H1 (cell line): Measurements from ENCODE around the gene COLEC11. TPM values are rescaled to one million over a fixed set of nuclear protein-coding genes. Genes with fewer than 3 reads are reported as not detected.

Experiments used
- CTCF ChIA-PET: fragments of 300-600 bp; sonication (Branson Sonifier 250); formaldehyde crosslinking; loops from one replicate; lab custom pipeline; 2021; ENCODE audit not compliant: partially characterized antibody; lab: Charles Lee
- POLR2A ChIA-PET: fragments of 300-600 bp; sonication (Branson Sonifier 250); formaldehyde crosslinking; loops from one replicate; lab custom pipeline; 2021; ENCODE audit warnings: inconsistent platforms; ENCODE audit not compliant: partially characterized antibody; lab: Charles Lee
- DNase-seq, 2 experiments: peaks; one replicate each; pipeline versions ENCODE4 v3.0.0 to v3.0.0-alpha.2; 2010 to 2022; ENCODE audit warnings: low spot score in 2 of 2, low read depth in 1 of 2, mixed read lengths in 1 of 2
- FAIRE-seq: peaks from 2 replicates; lab custom pipeline; 2011; peaks lifted over from hg19 to GRCh38; lab: Jason Lieb, UNC
- H2AFZ ChIP-seq: 2 replicates; pipeline ENCODE4 v1.8.1; 2012; ENCODE audit warnings: low read length, inconsistent platforms
- H2AK5ac ChIP-seq: 2 replicates; pipeline ENCODE4 v1.6.1; 2013; ENCODE audit warnings: low read depth, low read length
- H2BK120ac ChIP-seq: replicated peaks from 2 replicates; pipeline ENCODE3; 2013; ENCODE audit warnings: low read depth, low read length, inconsistent platforms
- H2BK12ac ChIP-seq: 2 replicates; pipeline ENCODE4 v1.6.1; 2013; ENCODE audit warnings: low read depth, low read length
- H2BK15ac ChIP-seq: 2 replicates; pipeline ENCODE4 v1.6.1; 2013; ENCODE audit warnings: low read length
- H2BK20ac ChIP-seq: 2 replicates; pipeline ENCODE4 v1.6.1; 2013; ENCODE audit warnings: low read length
- H2BK5ac ChIP-seq: 2 replicates; pipeline ENCODE4 v1.6.1; 2013; ENCODE audit warnings: low read depth, low read length
- H3K14ac ChIP-seq: 2 replicates; pipeline ENCODE4 v1.6.1; 2013; ENCODE audit warnings: inconsistent platforms; ENCODE audit not compliant: insufficient read length
- H3K18ac ChIP-seq: 2 replicates; pipeline ENCODE4 v1.6.1; 2013; ENCODE audit warnings: low read length; ENCODE audit errors: extremely low read depth
- H3K23ac ChIP-seq: 2 replicates; pipeline ENCODE4 v1.6.1; 2013; ENCODE audit warnings: inconsistent platforms; ENCODE audit not compliant: insufficient read length
- H3K23me2 ChIP-seq: 2 replicates; pipeline ENCODE4 v1.6.1; 2013; ENCODE audit warnings: low read depth, low read length
- H3K27ac ChIP-seq: 2 replicates; pipeline ENCODE4 v1.6.1; 2011; ENCODE audit warnings: low read depth, low read length, inconsistent platforms
- H3K27me3 ChIP-seq, 4 experiments: replicated peaks in 1 of 4; 1 replicate in 1 of 4; 2 replicates in 3 of 4; pipeline versions ENCODE4 v1.6.1 to v1.8.1; 2011 to 2013; ENCODE audit warnings: low read length in 3 of 4, mild to moderate bottlenecking in 3 of 4, inconsistent platforms in 2 of 4, mixed read lengths in 2 of 4, moderate library complexity in 1 of 4; ENCODE audit not compliant: control insufficient read depth in 3 of 4, insufficient read depth in 3 of 4; ENCODE audit errors: extremely low read depth in 1 of 4
- H3K36me3 ChIP-seq, 4 experiments: 2 replicates each; pipeline versions ENCODE4 v1.6.1 to v1.8.1; 2011 to 2013; ENCODE audit warnings: mild to moderate bottlenecking in 4 of 4, low read length in 3 of 4, moderate library complexity in 2 of 4, control low read depth in 1 of 4, inconsistent platforms in 1 of 4; ENCODE audit not compliant: insufficient read depth in 4 of 4, control insufficient read depth in 2 of 4
- H3K4ac ChIP-seq: replicated peaks from 2 replicates; pipeline ENCODE3; 2013; ENCODE audit warnings: low read length, low read depth, mixed read lengths, inconsistent platforms; ENCODE audit not compliant: insufficient read length
- H3K4me1 ChIP-seq, 4 experiments: replicated peaks in 1 of 4; 1 replicate in 1 of 4; 2 replicates in 3 of 4; pipeline versions ENCODE4 v1.6.1 to v1.8.1; 2011 to 2013; ENCODE audit warnings: low read length in 3 of 4, inconsistent platforms in 2 of 4, mixed read lengths in 1 of 4; ENCODE audit not compliant: insufficient read depth in 4 of 4, control insufficient read depth in 3 of 4
- H3K4me2 ChIP-seq, 2 experiments: 2 replicates each; pipeline versions ENCODE4 v1.6.1 to v1.8.1; 2011 to 2013; ENCODE audit warnings: low read depth in 2 of 2, low read length in 2 of 2, control low read depth in 1 of 2, inconsistent platforms in 1 of 2, mild to moderate bottlenecking in 1 of 2; ENCODE audit not compliant: insufficient read depth in 1 of 2
- H3K4me3 ChIP-seq, 4 experiments: fragments of 200-600, 300-600 bp in 1 of 4; sonication (generic), shearing (Covaris generic), sonication (Bioruptor Twin) in 1 of 4; 2 replicates each; pipeline versions ENCODE4 v1.5.1 to v1.8.1; 2011 to 2016; ENCODE audit warnings: low read length in 4 of 4, low read depth in 3 of 4, control low read depth in 2 of 4, inconsistent platforms in 2 of 4, mild to moderate bottlenecking in 2 of 4, mixed read lengths in 1 of 4, moderate library complexity in 1 of 4; ENCODE audit not compliant: insufficient read depth in 2 of 4; ENCODE audit errors: extremely low read depth in 1 of 4
- H3K56ac ChIP-seq: replicated peaks from 2 replicates; pipeline ENCODE3; 2013; ENCODE audit warnings: low read depth, mild to moderate bottlenecking, mixed read lengths, low read length, inconsistent platforms; ENCODE audit not compliant: insufficient read length
- H3K79me1 ChIP-seq: 2 replicates; pipeline ENCODE4 v1.6.1; 2013; ENCODE audit warnings: low read depth, low read length, control low read depth
- H3K79me2 ChIP-seq, 2 experiments: 2 replicates each; pipeline versions ENCODE4 v1.6.1 to v1.8.1; 2012 to 2013; ENCODE audit warnings: low read length in 2 of 2, mild to moderate bottlenecking in 2 of 2, inconsistent platforms in 1 of 2; ENCODE audit not compliant: insufficient read depth in 2 of 2, control insufficient read depth in 1 of 2
- H3K9ac ChIP-seq, 4 experiments: replicated peaks in 1 of 4; 1 replicate in 1 of 4; 2 replicates in 3 of 4; pipeline versions ENCODE4 v1.6.1 to v1.8.1; 2011 to 2013; ENCODE audit warnings: low read depth in 3 of 4, low read length in 3 of 4, control low read depth in 2 of 4, mild to moderate bottlenecking in 2 of 4, moderate library complexity in 2 of 4, inconsistent platforms in 1 of 4; ENCODE audit errors: extremely low read depth in 1 of 4
- H3K9me3 ChIP-seq, 2 experiments: 2 replicates each; pipeline versions ENCODE4 v1.6.1 to v1.8.1; 2012 to 2013; ENCODE audit warnings: mild to moderate bottlenecking in 2 of 2, moderate library complexity in 2 of 2, control low read depth in 1 of 2, inconsistent platforms in 1 of 2, low read depth in 1 of 2, low read length in 1 of 2, mixed read lengths in 1 of 2; ENCODE audit not compliant: insufficient read depth in 2 of 2
- H4K20me1 ChIP-seq, 2 experiments: replicated peaks in 1 of 2; 2 replicates each; pipeline versions ENCODE3 to v1.8.1; 2011 to 2013; ENCODE audit warnings: inconsistent platforms in 2 of 2, low read length in 2 of 2, mild to moderate bottlenecking in 1 of 2; ENCODE audit not compliant: insufficient read depth in 2 of 2, control insufficient read depth in 1 of 2
- H4K5ac ChIP-seq: 2 replicates; pipeline ENCODE4 v1.6.1; 2013; ENCODE audit warnings: low read length, low read depth, mixed read lengths, inconsistent platforms; ENCODE audit not compliant: insufficient read length
- H4K8ac ChIP-seq: 2 replicates; pipeline ENCODE4 v1.8.0; 2013; ENCODE audit warnings: mild to moderate bottlenecking, moderate library complexity, low read length, inconsistent platforms; ENCODE audit not compliant: insufficient read depth; ENCODE audit errors: extremely low read depth
- H4K91ac ChIP-seq: replicated peaks from 2 replicates; pipeline ENCODE3; 2013; ENCODE audit warnings: low read length, mixed read lengths, inconsistent platforms; ENCODE audit not compliant: insufficient read length
- CHD2 ChIP-seq: IDR thresholded peaks from 2 replicates; pipeline ENCODE4 v1.6.1; 2012; ENCODE audit warnings: low read length, improper control_type of control experiment
- CREB1 ChIP-seq: IDR thresholded peaks from 2 replicates; pipeline ENCODE4 v1.6.1; 2012; ENCODE audit warnings: inconsistent platforms
- FOSL1 ChIP-seq: IDR thresholded peaks from 2 replicates; pipeline ENCODE4 v1.6.1; 2011; ENCODE audit warnings: mild to moderate bottlenecking, low read depth, low read length, moderate library complexity; ENCODE audit not compliant: insufficient read depth
- KDM1A ChIP-seq: fragments of 200-600, 300-600 bp; sonication (generic); IDR thresholded peaks from 2 replicates; pipeline ENCODE4 v1.7.1; 2016; ENCODE audit warnings: mild to moderate bottlenecking, low read length, borderline replicate concordance
- SP2 ChIP-seq: IDR thresholded peaks from 2 replicates; pipeline ENCODE4 v1.6.1; 2012; ENCODE audit warnings: mild to moderate bottlenecking, low read length, inconsistent platforms
- SP4 ChIP-seq: IDR thresholded peaks from 2 replicates; pipeline ENCODE4 v1.6.1; 2012; ENCODE audit warnings: low read length, inconsistent platforms
- WGBS, 2 experiments: shearing (Covaris generic) in 1 of 2; methylation state at CpG; one replicate each; pipeline versions ENCODE4 v1.1.6 to v1.1.7; 2013 to 2015; ENCODE audit warnings: low lambda C conversion rate in 2 of 2, mixed read lengths in 2 of 2, inconsistent platforms in 1 of 2, low coverage in 1 of 2, missing lambda C conversion rate in 1 of 2; ENCODE audit not compliant: insufficient replicate concordance in 2 of 2, insufficient coverage in 1 of 2, insufficient read length in 1 of 2; ENCODE audit errors: extremely low coverage in 1 of 2, missing lambda C conversion rate in 1 of 2; 5-methylcytosine and 5-hydroxymethylcytosine counted together
- polyA plus RNA-seq, 7 experiments: library from polyadenylated mRNA; depleted of rRNA in 3 of 7; stranded (reverse) in 5 of 7; unstranded in 2 of 7; fragments of >200 nt in 5 of 7; fragments of 200-250 nt in 2 of 7; gene quantifications; 1 replicate in 5 of 7; 2 replicates in 1 of 7; 4 replicates in 1 of 7; pipeline versions ENCODE4 v1.2.1 to v1.2.3, GENCODE V29; 2011 to 2013; ENCODE audit warnings: missing spikeins in 2 of 7, mixed read lengths in 2 of 7
- total RNA-seq: library from RNA; stranded (reverse); fragmentation: NEBNext Ultra II Directional; extraction: Animal tissue kit (Norgen Biotek cat#: 25700); gene quantifications from 2 replicates; pipeline ENCODE4 v1.2.1, GENCODE V29; 2021
- TF ChIP-seq, protein P1 (sequence below): IDR thresholded peaks from 2 replicates; pipeline ENCODE4 v1.6.1; 2011; ENCODE audit warnings: low read length, improper control_type of control experiment

The COLEC11 gene
- total and polyA plus RNA-seq, 2 of the 8 experiments (the other 6 are each of a cell fraction or from before 2014, with no cell fraction given) = 0.47 to 0.80 TPM

DNA sequence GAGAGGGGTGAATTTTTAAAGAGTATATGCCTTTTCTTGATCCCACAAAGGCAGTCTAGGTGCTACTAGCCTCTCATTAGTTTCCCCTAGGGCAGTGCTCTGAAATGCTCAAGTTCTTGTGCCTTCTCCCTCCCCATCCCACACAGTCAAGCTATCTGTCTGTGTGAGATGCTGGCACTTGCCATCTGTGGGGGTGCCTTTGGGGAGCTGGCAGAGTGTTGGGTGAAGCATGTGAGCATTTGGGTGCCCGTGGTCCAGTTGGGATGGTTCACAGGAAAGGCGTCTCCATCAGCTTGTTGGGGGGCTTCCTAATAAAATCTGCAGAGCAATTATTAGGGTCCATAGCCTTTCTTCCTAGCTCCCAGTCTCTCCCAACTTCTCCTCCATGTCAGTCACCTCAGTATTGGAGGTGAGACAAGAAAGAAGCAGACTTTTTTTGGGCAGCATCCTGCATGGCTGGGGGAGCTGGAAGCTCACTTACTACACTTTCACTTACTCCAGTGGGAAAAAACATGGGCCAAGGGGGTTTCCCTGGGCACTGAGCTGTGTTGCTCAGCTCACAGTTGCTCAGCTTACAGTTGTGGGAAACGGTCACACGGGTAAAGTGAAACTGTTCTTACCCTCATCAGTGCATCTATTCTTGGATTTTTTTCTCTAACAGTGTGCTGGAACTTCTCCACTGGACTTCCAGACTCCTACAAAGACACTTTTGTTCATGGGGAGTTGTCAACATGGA lies 29.3 kb downstream of the COLEC11 start:
- Histone ChIP-seq H3K4ac (no peak overlapping the region), H3K27me3 (no peaks in the 10 kb centered on the region; a peak in 1 of 7 replicates), H3K4me3 (no peak overlapping the region), H2AFZ (no peak overlapping the region), H3K4me1 (no peaks in the 10 kb centered on the region; a peak in 2 of 7 replicates), H3K23me2 (no peaks in the 10 kb centered on the region), H3K79me1 (no peaks in the 10 kb centered on the region), H3K56ac (no peak overlapping the region), H2AK5ac (no peak overlapping the region), H2BK120ac (no peak overlapping the region), H3K79me2 (no peaks in the 10 kb centered on the region), H4K91ac (no peak overlapping the region), H3K23ac (no peak overlapping the region), H4K20me1 (peaks cover 0 to 1% of the 10 kb centered on the region in 2 experiments), H3K9ac (no peak overlapping the region), H2BK20ac (no peak overlapping the region), H3K18ac (no peak overlapping the region), H3K9me3 (peaks cover 0 to 3% of the 10 kb centered on the region in 2 experiments; a peak in 1 of 4 replicates), H4K8ac (no peak overlapping the region), H4K5ac (no peak overlapping the region), H2BK15ac (no peak overlapping the region), H3K27ac (no peak overlapping the region), H2BK5ac (no peak overlapping the region), H3K14ac (no peak overlapping the region), H2BK12ac (no peak overlapping the region), H3K4me2 (no peak overlapping the region), H3K36me3 (no peaks in the 10 kb centered on the region)
- ChIA-PET POLR2A (interaction anchor here (0.9 to 1.0 kb wide), 2 partner anchors 45 to 61 kb away, joined by 3 read pairs; no protein-coding TSS in a partner anchor), CTCF (interaction anchor here (0.7 to 1.6 kb wide), 7 partner anchors 9 to 202 kb away, joined by 3 to 8 read pairs (median 3); no protein-coding TSS in a partner anchor)
- 89% methylated on average over 4 of the region's 4 CpGs; no CpG with 5 or more reads in 1 of the 2 experiments for WGBS, 2 experiments
- FAIRE-seq (no peak), DNase-seq (no peak)
- TF ChIP-seq CHD2 = no peak
- no peak for TF ChIP-seq FOSL1
- no peak for TF ChIP-seq KDM1A
- TF ChIP-seq, protein P1, sequence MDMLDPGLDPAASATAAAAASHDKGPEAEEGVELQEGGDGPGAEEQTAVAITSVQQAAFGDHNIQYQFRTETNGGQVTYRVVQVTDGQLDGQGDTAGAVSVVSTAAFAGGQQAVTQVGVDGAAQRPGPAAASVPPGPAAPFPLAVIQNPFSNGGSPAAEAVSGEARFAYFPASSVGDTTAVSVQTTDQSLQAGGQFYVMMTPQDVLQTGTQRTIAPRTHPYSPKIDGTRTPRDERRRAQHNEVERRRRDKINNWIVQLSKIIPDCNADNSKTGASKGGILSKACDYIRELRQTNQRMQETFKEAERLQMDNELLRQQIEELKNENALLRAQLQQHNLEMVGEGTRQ = no peak
- TF ChIP-seq SP4 = no peak
- no peak for TF ChIP-seq CREB1
- TF ChIP-seq SP2 = no peak
